ENCODE measurements around the gene SOX6.
"Not testable (repeated sequence)": the region's sequence is repeated elsewhere in the genome, so short reads cannot be mapped to it uniquely, and the experiment has no call there.

Gene SOX6

GRCh38 chr11:16385099-16385498 lies 28.8 kb upstream of the SOX6 start:
- no peaks in the 10 kb centered on the region for H3K4me1 Mint-ChIP-seq
- no peak overlapping the region for H3K4me3 Mint-ChIP-seq
- no peaks in the 10 kb centered on the region for H3K36me3 Mint-ChIP-seq (ENCODE audit: low read depth)
- H3K27me3 Mint-ChIP-seq (ENCODE audit: low read depth): no peaks in the 10 kb centered on the region
- H3K9me3 Mint-ChIP-seq: no peaks in the 10 kb centered on the region
- no peak overlapping the region for H3K27ac Mint-ChIP-seq
- TF ChIP-seq CTCF (IDR thresholded peaks at IDR 0.05; ENCODE audit: unreplicated experiment in 3 of 3): no peak

- Mint-ChIP-seq H3K9me3 (no peaks in the 10 kb centered on the region), H3K27me3 (ENCODE audit: low read depth) (no peaks in the 10 kb centered on the region), H3K4me3 (no peak overlapping the region), H3K27ac (no peak overlapping the region), H3K4me1 (no peaks in the 10 kb centered on the region), H3K36me3 (ENCODE audit: low read depth) (no peaks in the 10 kb centered on the region)
- no peak for TF ChIP-seq CTCF (IDR thresholded peaks at IDR 0.05; ENCODE audit: unreplicated experiment in 3 of 3)
These were observed 26.5 kb upstream of the SOX6 start for GRCh38 chr11:16382638-16383380.

GRCh38 chr11:16382186-16382585 lies 25.8 kb upstream of the SOX6 start:
- H3K4me3 Mint-ChIP-seq: no peak overlapping the region
- no peaks in the 10 kb centered on the region for H3K27me3 Mint-ChIP-seq (ENCODE audit: low read depth)
- H3K4me1 Mint-ChIP-seq: no peaks in the 10 kb centered on the region
- H3K9me3 Mint-ChIP-seq: no peaks in the 10 kb centered on the region
- H3K36me3 Mint-ChIP-seq (ENCODE audit: low read depth): no peaks in the 10 kb centered on the region
- H3K27ac Mint-ChIP-seq: no peak overlapping the region
- TF ChIP-seq CTCF (IDR thresholded peaks at IDR 0.05; ENCODE audit: unreplicated experiment in 3 of 3): no peak

- Mint-ChIP-seq H3K4me1 (no peaks in the 10 kb centered on the region), H3K27ac (no peak overlapping the region), H3K9me3 (no peaks in the 10 kb centered on the region), H3K27me3 (ENCODE audit: low read depth) (no peaks in the 10 kb centered on the region), H3K36me3 (ENCODE audit: low read depth) (no peaks in the 10 kb centered on the region), H3K4me3 (no peak overlapping the region)
- TF ChIP-seq CTCF (IDR thresholded peaks at IDR 0.05; ENCODE audit: unreplicated experiment in 3 of 3): no peak
These were observed 24.7 kb upstream of the SOX6 start for GRCh38 chr11:16380941-16381568.

- H3K27me3 Mint-ChIP-seq (ENCODE audit: low read depth): no peaks in the 10 kb centered on the region
- no peaks in the 10 kb centered on the region for H3K36me3 Mint-ChIP-seq (ENCODE audit: low read depth)
- H3K4me3 Mint-ChIP-seq: no peak overlapping the region
- no peaks in the 10 kb centered on the region for H3K9me3 Mint-ChIP-seq
- H3K27ac Mint-ChIP-seq: no peak overlapping the region
- H3K4me1 Mint-ChIP-seq: no peaks in the 10 kb centered on the region
- TF ChIP-seq CTCF (IDR thresholded peaks at IDR 0.05; ENCODE audit: unreplicated experiment in 3 of 3): no peak
These were observed 22.6 kb upstream of the SOX6 start for GRCh38 chr11:16378906-16379305.

GRCh38 chr11:16377746-16378145 lies 21.4 kb upstream of the SOX6 start:
- Mint-ChIP-seq H3K27me3 (ENCODE audit: low read depth) (no peaks in the 10 kb centered on the region), H3K4me1 (no peaks in the 10 kb centered on the region), H3K9me3 (no peaks in the 10 kb centered on the region), H3K36me3 (ENCODE audit: low read depth) (no peaks in the 10 kb centered on the region), H3K27ac (no peak overlapping the region), H3K4me3 (no peak overlapping the region)
- TF ChIP-seq CTCF (IDR thresholded peaks at IDR 0.05; ENCODE audit: unreplicated experiment in 3 of 3): no peak

- H3K36me3 Mint-ChIP-seq (ENCODE audit: low read depth); H3K27me3 Mint-ChIP-seq (ENCODE audit: low read depth); H3K9me3 Mint-ChIP-seq; H3K4me3 Mint-ChIP-seq; H3K4me1 Mint-ChIP-seq; H3K27ac Mint-ChIP-seq: not testable (repeated sequence)
These were observed 19.3 kb upstream of the SOX6 start for GRCh38 chr11:16375664-16376063.
